HG02852 (cell line): ENCODE data around the gene REX1BD.
"Not testable (repeated sequence)": the region's sequence is repeated elsewhere in the genome, so short reads cannot be mapped to it uniquely, and the experiment has no call there.

Experiments
- ATAC-seq: cut with Tn5 transposase; IDR thresholded peaks from one replicate; pipeline ENCODE4 v1.9.1; 2021; ENCODE audit warnings: mild to moderate bottlenecking, moderate library complexity; ENCODE audit not compliant: unreplicated experiment

REX1BD gene

GRCh38 chr19:18576383-18576782 lies 12.2 kb upstream of the REX1BD start:
- no peak for ATAC-seq

DNA sequence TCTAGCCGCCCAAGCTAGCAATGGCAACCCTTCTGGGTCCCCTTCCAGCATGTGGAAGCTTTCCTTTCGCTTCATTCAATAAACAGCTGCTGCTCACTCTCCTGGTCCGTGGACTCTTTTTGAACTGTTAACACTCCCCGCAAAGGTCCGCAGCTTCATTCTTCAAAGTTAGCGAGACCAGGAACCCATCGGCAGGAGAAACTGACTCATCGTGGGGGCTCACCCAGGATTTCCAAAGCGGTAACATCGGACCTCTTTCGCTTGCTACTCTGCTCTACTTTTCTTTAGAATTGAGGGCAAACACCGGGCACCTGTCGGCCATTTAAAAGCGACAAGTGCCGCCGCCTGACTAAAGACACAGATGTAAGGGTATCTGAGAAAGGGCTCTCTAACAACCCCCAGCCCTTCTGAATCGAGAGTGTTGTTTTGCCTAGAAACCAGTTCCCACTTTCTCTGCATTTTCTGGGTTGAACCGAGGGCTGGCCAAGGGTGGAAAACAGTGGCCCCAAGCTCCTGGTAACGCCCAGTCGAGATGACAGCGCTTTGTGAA lies 11.2 kb upstream of the REX1BD start:
- no peak for ATAC-seq

DNA sequence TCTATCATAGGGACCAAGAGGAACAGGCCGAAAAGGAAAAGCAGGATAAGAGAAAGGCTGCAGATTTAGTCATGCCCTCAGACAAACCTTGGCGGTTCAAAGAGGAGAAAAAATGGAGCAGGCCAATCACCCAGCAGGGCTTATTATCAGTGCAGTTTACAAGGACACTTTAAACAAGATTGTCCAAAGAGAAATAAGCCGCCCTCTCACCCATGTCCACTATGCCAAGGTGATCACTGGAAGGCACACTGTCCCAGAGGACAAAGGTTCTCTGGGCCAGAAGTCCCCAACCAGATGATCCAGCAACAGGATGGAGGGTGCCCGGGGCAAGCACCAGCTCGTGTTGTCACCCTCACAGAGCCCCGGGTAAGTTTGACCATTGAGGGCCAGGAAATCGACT lies 8.3 kb upstream of the REX1BD start:
- no peak for ATAC-seq

DNA sequence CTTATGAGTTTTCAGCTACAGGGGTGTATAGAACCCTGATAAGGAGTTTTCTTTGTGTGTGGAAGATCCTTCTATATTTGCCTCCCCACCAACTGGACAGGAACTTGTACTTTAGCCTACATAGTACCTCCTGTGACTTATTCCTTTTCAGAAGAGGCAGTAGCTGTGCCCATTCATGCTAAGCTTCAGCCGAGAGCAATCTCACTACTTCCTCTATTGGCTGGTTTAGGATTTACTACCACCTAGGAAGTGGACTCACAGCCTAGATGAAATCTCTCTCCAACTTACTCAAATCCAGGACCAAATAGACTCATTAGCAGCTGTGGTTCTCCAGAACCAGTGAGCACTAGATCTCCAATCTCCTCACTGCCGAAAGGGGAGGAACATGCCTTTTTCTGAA lies 2.3 kb upstream of the REX1BD start:
- no peak for ATAC-seq

- no peak for ATAC-seq
These were observed 1.0 kb upstream of the REX1BD start for GRCh38 chr19:18587561-18587960.

DNA sequence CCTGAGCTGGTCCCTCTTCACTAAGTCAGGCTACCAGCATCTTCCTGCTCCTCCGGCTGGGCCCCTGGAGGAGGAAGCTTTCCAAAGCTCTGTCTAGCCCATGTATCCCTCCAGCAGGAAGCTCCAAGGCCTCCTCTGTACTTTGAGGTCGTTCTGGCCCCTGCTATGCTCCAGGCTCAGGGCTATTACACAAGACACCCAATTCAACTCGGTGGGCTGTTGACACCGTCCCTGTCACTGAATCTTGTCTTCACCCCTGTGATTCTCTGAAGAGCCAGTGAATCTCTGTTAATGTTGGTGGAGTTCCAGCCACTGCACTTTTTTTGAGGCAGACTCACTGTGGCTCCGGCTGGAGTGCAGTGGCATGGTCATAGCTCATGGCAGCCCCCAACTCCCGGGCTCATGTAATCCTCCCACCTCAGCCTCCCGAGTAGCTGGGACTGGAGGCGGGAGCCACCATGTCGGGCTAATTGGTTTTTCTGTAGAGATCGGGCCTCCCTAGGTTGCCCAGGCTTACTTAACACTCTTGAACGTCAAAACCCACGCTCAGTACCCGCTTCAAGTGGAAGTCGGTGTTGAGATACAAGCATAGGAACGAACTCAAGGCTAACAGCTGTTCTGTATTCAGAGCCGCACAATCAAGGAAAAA lies 512 bp upstream of the REX1BD start:
- ATAC-seq = no peak

- ATAC-seq = peak; percentile 24
These were observed 1.0 kb downstream of the REX1BD start for GRCh38 chr19:18589380-18590272.

DNA sequence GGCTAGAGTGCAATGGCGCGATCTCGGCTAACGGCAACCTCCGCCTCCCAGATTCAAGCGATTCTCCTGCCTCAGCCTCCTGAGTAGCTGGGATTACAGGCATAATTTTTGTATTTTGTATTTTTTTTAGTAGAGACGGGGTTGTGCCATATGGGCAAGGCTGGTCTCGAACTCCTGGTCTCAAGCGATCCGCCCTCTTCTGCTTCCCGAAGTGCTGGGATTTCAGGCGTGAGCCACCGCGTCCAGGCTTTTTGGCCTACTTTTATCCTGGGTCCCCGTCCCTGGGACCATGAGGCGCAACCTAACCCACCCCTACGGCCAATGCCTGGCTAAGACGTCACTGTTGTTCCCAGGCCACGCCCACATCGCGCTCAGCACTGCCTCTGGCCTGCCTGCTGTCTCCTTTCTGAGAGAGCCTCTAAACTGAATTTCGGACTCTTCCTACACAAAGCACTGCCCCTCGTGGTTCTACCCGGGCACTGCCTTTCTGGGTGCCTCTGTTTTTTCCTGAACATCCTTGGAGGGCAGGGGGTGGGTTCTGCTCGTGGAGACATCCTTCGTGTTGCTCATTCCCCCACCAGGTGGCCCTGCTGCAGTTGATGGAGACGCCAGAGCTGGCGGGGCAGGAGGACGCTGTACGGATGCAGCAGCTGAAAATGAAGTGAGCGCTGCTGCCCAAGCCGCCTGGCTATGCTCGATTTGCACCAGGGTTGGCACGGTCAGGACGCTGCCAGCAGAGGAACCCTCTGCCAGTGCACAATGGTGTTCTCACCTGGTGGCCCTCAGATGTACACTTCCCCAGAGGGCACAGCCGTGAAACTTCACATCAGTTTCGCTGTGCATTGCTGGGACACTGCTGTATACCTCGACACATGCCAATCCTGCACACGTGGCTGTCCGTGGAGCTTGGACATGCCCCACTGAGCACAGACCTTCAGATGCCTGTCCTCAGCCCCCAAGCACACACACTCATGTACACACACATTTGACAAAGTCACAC lies 2.0 kb downstream of the REX1BD start:
- no peak for ATAC-seq

GRCh38 chr19:18591735-18592385 lies 3.3 kb downstream of the REX1BD start:
- ATAC-seq = no peak

- ATAC-seq = not testable (repeated sequence)
These were observed 4.1 kb downstream of the REX1BD start for GRCh38 chr19:18592732-18593131.

DNA sequence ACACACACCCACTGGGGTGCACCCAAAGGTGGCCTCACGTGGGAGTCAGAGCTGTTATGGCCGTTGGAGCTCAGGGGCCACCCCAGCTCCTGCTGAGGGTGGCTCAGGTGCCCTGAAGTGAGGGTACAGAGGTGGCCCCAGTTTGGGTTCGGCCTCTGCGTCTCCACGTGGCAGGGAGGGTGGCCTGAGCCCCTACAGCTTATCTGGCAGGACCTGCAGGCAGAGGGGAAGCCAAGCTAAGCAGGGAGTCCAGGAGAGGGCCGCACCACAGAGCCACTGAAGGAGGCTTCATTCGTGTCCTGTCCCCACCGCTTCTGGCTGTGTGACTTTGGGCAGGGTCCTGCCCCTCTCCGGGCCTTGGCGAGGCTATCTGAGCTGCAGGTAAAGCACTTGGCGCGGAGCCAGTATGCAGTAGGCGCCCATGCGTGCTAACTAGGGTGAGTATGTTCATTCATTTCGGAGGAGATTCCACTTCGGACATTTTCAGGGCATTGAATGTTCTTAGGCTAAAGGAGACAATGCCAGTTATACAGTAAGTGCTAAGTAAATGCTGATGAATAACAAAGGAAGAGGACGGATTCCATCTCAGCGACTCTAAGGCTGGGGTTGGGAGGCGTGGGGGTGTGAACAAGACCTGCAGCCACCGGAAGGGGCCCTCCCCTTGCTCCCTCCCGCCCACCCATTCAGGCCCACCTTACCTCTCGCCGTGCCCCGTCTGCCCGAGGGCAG lies 4.9 kb downstream of the REX1BD start:
- no peak for ATAC-seq

DNA sequence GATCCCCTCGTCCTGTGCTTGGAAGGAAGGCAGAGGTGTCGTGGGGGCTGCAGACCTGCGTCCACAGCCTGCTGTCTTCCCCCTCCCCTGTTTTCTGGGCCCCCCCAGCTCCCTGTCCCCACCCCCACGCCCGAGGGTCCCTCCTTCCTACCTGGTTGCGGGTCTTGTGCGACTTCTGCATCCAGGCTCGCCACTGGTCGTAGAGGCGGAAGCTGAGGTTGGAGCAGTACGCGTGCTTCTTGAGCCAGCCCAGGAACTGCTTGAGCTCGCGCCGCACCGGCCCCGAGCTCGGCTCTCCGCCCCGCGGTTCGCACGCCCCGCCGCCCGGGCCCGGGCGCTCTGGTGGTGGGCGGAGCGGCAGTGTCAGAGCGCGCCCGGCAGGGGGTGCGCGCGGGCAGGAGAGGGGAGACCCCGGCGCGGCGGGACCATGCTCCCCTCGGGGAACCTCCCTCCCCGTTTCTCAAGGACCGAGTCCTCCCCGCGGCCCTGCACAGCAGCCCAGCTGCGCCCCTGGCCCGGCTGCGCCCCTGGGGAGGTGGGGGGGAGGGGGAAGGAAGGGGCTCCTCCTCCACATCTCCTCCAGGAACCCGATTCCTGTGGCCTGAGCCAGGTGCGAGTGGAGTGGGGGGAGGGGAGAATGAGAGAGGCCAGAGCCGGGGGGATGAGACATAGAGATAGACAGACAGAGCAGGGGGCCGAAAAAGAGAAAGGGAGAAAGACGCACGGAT lies 5.7 kb downstream of the REX1BD start:
- no peak for ATAC-seq

- ATAC-seq = no peak
These were observed 6.3 kb downstream of the REX1BD start for GRCh38 chr19:18594824-18595373.

GRCh38 chr19:18595475-18595874 lies 6.9 kb downstream of the REX1BD start:
- ATAC-seq = no peak

GRCh38 chr19:18596752-18597157 lies 8.2 kb downstream of the REX1BD start:
- ATAC-seq = no peak

DNA sequence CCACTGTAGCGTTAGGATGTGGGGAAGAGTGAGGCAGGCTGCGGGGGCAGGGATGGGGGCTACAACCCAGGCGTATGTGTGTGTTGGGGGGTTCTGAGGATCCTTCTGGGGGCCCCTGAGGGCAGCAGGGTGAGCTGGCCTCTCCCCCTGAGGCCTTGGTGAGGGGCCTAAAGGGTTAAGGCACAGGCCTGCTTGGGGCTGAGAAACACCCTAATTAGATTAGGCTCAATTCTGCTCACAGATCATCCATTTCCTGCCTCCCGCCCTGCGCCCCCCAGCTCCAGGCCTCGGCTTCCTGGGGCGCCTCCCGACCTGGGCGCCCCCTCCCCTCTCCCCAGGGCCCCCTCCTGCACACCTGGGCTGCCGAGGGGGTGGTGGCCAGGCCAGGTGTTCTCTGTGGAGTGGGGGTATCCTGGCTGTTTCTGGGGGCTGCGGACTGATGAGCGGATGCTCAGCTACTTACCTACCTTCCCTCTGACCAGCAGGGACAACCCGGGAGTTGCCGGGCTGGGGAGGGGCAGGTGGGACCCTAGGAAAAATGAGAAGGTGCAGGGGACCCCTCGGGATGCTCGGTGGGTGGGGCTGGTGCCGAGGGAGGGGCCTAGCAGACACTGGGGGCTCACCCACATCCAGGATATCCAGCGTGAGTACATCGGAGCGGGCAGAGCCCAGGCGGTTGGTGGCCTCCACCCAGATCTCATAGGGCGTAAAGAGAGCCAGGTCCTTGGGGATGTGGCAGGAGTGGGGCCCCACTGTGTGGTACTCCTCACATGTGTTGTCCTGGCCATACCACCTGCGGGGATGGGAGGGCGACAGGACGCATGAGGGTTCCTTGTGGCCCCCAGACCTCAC lies 9.4 kb downstream of the REX1BD start:
- ATAC-seq = no peak

DNA sequence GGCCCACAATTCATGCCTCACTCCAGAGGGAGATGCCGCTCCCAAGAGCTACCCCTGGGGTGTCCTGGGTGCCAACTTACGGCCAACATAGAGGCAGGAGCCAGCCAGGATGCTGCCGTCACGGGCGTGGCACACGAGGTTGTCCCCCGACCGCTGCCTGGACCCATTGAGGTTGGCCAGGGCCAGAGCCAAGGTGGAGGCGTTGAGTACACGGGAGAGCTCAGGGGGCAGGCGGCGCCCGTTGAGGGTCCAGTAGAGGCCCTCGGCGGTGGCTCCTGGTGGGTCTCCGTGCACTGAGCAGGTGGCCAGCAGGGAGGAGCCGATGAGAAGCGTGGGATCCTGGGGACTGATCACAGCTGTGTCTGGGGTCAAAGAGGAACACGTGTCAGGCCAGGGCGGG lies 10.9 kb downstream of the REX1BD start:
- no peak for ATAC-seq
